Right lobe of liver (tissue), 4 donors: ENCODE measurements around the gene TSPAN4.

Experiments
- CTCF ChIP-seq, 4 donors: fragments of 200-600 bp in 3 of 4; fragments of 450-650 bp in 1 of 4; IDR thresholded peaks; one replicate each; pipeline versions ENCODE4 v1.5.1 to v1.8.0; 2016 to 2022; ENCODE audit warnings: antibody characterized with exemption in 4 of 4, mild to moderate bottlenecking in 2 of 4
- POLR2A ChIP-seq: fragments of 450-650 bp; IDR thresholded peaks from one replicate; pipeline ENCODE4 v1.6.1; 2017; ENCODE audit warnings: antibody characterized with exemption, mild to moderate bottlenecking
- donor health status: DM: no; HTN: no; CAD: no.
- donor health status: DM: no; HTN: no; CAD: no.
- donor health status: DM: no; HTN: yes; CAD: no.

- TF ChIP-seq POLR2A (no peak), CTCF (IDR thresholded peaks at IDR 0.05) (no peak)
Measured at GRCh38 chr11:907668-908067, 65.0 kb downstream of the TSPAN4 start.
